ENCODE results near the gene ZNF646.

DNA sequence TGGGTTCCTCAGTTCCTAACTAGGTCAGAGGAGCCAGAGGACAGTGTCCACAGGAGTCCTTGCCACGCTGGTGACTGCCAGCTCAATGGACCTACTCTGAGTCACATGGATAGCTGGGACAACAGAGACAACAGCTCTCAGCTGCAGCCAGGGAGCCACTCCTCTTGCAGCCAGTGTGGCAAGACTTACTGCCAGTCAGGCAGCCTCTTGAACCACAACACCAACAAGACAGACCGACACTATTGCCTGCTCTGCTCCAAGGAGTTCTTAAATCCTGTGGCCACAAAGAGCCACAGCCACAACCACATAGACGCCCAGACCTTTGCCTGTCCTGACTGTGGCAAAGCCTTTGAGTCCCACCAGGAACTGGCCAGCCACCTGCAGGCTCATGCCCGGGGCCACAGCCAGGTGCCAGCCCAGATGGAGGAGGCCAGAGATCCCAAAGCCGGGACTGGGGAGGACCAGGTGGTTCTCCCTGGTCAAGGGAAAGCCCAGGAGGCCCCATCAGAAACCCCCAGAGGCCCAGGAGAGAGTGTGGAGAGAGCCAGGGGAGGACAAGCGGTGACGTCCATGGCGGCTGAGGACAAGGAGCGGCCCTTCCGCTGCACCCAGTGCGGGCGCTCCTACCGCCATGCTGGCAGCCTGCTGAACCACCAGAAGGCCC, 6.7 kb downstream of the ZNF646 start:
- TF ChIP-seq, protein P1, sequence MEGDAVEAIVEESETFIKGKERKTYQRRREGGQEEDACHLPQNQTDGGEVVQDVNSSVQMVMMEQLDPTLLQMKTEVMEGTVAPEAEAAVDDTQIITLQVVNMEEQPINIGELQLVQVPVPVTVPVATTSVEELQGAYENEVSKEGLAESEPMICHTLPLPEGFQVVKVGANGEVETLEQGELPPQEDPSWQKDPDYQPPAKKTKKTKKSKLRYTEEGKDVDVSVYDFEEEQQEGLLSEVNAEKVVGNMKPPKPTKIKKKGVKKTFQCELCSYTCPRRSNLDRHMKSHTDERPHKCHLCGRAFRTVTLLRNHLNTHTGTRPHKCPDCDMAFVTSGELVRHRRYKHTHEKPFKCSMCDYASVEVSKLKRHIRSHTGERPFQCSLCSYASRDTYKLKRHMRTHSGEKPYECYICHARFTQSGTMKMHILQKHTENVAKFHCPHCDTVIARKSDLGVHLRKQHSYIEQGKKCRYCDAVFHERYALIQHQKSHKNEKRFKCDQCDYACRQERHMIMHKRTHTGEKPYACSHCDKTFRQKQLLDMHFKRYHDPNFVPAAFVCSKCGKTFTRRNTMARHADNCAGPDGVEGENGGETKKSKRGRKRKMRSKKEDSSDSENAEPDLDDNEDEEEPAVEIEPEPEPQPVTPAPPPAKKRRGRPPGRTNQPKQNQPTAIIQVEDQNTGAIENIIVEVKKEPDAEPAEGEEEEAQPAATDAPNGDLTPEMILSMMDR (IDR thresholded peaks at IDR 0.05): no peak
- no peak for TF ChIP-seq POLR2A (IDR thresholded peaks at IDR 0.05)
